B cell (primary cell): ENCODE data around the gene CFL1. TPM values are rescaled to one million over a fixed set of nuclear protein-coding genes. Genes with fewer than 3 reads are reported as not detected.
"Not testable (repeated sequence)": the region's sequence is repeated elsewhere in the genome, so short reads cannot be mapped to it uniquely, and the experiment has no call there.

Experiments used
- ATAC-seq: fragments of 200-7000 bp; cut with Tn5 transposase; one replicate; pipeline ENCODE4 v1.10.0; 2021; ENCODE audit warnings: low read depth, mild to moderate bottlenecking, moderate number of reproducible peaks, moderate library complexity
- CTCF ChIA-PET: fragments of 350-600 bp; sonication (Branson Sonifier 250); formaldehyde crosslinking; loops from one replicate; lab custom pipeline; 2021; ENCODE audit warnings: antibody characterized with exemption, inconsistent platforms; lab: Charles Lee
- POLR2A ChIA-PET: fragments of 350-600 bp; sonication (Branson Sonifier 250); formaldehyde crosslinking; loops from one replicate; lab custom pipeline; 2021; ENCODE audit warnings: antibody characterized with exemption; lab: Charles Lee
- DNase-seq: peaks from one replicate; pipeline ENCODE4 v3.0.0; 2013
- H2AFZ ChIP-seq: 2 replicates; pipeline ENCODE4 v1.6.1; 2012; ENCODE audit warnings: mild to moderate bottlenecking, low read depth, low read length; ENCODE audit not compliant: insufficient read depth, poor library complexity, severe bottlenecking
- H3K27ac ChIP-seq, 2 donors: 1 replicate in 1 of 2; 2 replicates in 1 of 2; pipeline ENCODE4 v1.5.1; 2012 to 2013; ENCODE audit warnings: low read length in 2 of 2, mild to moderate bottlenecking in 2 of 2, moderate library complexity in 1 of 2
- H3K27me3 ChIP-seq, 4 experiments: fragments of 200-600 bp in 1 of 4; sonication (generic) in 1 of 4; replicated peaks in 1 of 4; 1 replicate in 2 of 4; 2 replicates in 2 of 4; pipeline versions ENCODE4 v1.6.1 to v1.7.0; 2013 to 2016; ENCODE audit warnings: low read length in 3 of 4, mild to moderate bottlenecking in 2 of 4, mixed read lengths in 1 of 4, moderate library complexity in 1 of 4; ENCODE audit not compliant: insufficient read depth in 4 of 4, control insufficient read depth in 3 of 4; ENCODE audit errors: control extremely low read depth in 1 of 4
- H3K36me3 ChIP-seq, 2 experiments: replicated peaks in 1 of 2; 1 replicate in 1 of 2; 2 replicates in 1 of 2; pipeline versions ENCODE4 v1.6.1 to v1.7.1; 2013; ENCODE audit warnings: low read length in 1 of 2; ENCODE audit not compliant: insufficient read depth in 2 of 2, control insufficient read depth in 1 of 2; ENCODE audit errors: control extremely low read depth in 1 of 2, extremely low read depth in 1 of 2
- H3K4me1 ChIP-seq, 2 donors: fragments of 200-600 bp in 1 of 2; sonication (generic) in 1 of 2; 1 replicate in 1 of 2; 2 replicates in 1 of 2; pipeline versions ENCODE4 v1.5.1 to v1.6.1; 2013 to 2017; ENCODE audit warnings: low read length in 2 of 2; ENCODE audit not compliant: control insufficient read depth in 2 of 2, insufficient read depth in 2 of 2
- H3K4me2 ChIP-seq: replicated peaks from 2 replicates; pipeline ENCODE3; 2012; ENCODE audit warnings: mild to moderate bottlenecking, low read depth, low read length; ENCODE audit not compliant: poor library complexity, severe bottlenecking
- H3K4me3 ChIP-seq, 5 experiments: fragments of 200-600 bp in 1 of 5; sonication (generic) in 1 of 5; 1 replicate in 3 of 5; 2 replicates in 2 of 5; pipeline versions ENCODE4 v1.5.1 to v1.7.0; 2011 to 2016; ENCODE audit warnings: low read length in 4 of 5, mild to moderate bottlenecking in 4 of 5, low read depth in 2 of 5, control low read depth in 1 of 5, moderate library complexity in 1 of 5; ENCODE audit not compliant: insufficient read depth in 1 of 5; ENCODE audit errors: control extremely low read depth in 1 of 5, extremely low read depth in 1 of 5
- H3K79me2 ChIP-seq: fragments of 200-600 bp; sonication (generic); one replicate; pipeline ENCODE4 v1.6.0; 2016; ENCODE audit warnings: low read length; ENCODE audit not compliant: control insufficient read depth, insufficient read depth
- H3K9ac ChIP-seq: fragments of 200-600 bp; sonication (generic); 2 replicates; pipeline ENCODE4 v1.6.1; 2017; ENCODE audit warnings: mild to moderate bottlenecking, low read length, moderate library complexity
- H3K9me3 ChIP-seq, 3 donors: one replicate each; pipeline versions ENCODE4 v1.6.1 to v1.7.1; 2013; ENCODE audit warnings: low read length in 2 of 3; ENCODE audit not compliant: control insufficient read depth in 2 of 3, insufficient read depth in 1 of 3; ENCODE audit errors: control extremely low read depth in 1 of 3
- H4K20me1 ChIP-seq: 2 replicates; pipeline ENCODE4 v1.6.0; 2012; ENCODE audit warnings: mild to moderate bottlenecking, low read length; ENCODE audit not compliant: insufficient read depth, control insufficient read depth, poor library complexity, severe bottlenecking
- H3K27ac Mint-ChIP-seq: one replicate; pipeline ENCODE4 v1.8.0; 2021; ENCODE audit warnings: mixed read lengths
- H3K27me3 Mint-ChIP-seq: one replicate; pipeline ENCODE4 v1.8.0; 2021; ENCODE audit warnings: mixed read lengths
- H3K4me1 Mint-ChIP-seq: one replicate; pipeline ENCODE4 v1.8.0; 2021; ENCODE audit warnings: mixed read lengths
- H3K4me3 Mint-ChIP-seq: one replicate; pipeline ENCODE4 v1.8.0; 2021; ENCODE audit warnings: mixed read lengths
- H3K9me3 Mint-ChIP-seq: one replicate; pipeline ENCODE4 v1.8.0; 2022; ENCODE audit warnings: mixed read lengths; ENCODE audit not compliant: insufficient read depth
- CTCF ChIP-seq: fragments of 200-600 bp; IDR thresholded peaks from one replicate; pipeline ENCODE4 v1.8.0; 2022; ENCODE audit warnings: antibody characterized with exemption, mild to moderate bottlenecking
- EZH2 ChIP-seq: IDR thresholded peaks from 2 replicates; pipeline ENCODE4 v1.6.1; 2012; ENCODE audit warnings: borderline replicate concordance, low read depth, mild to moderate bottlenecking, moderate library complexity, low read length; ENCODE audit not compliant: insufficient read depth, poor library complexity, severe bottlenecking
- WGBS: methylation state at CpG from one replicate; pipeline ENCODE4 v1.1.5; 2013; ENCODE audit warnings: missing lambda C conversion rate; ENCODE audit not compliant: insufficient coverage; 5-methylcytosine and 5-hydroxymethylcytosine counted together
- intact Hi-C: fragments of 100-400 bp; cut with micrococcal nuclease; formaldehyde crosslinking; loops from one replicate; pipeline ENCODE4 v1.10.0; 2022
- polyA plus RNA-seq: library from polyadenylated mRNA; depleted of rRNA; stranded (reverse); fragments of >200 nt; gene quantifications from 2 replicates; pipeline ENCODE4 v1.2.3, GENCODE V29; 2012
- total RNA-seq, 2 donors: library from RNA; stranded (reverse); fragments of 120-200 nt in 1 of 2; gene quantifications; 1 replicate in 1 of 2; 2 replicates in 1 of 2; pipeline versions ENCODE4 v1.2.3 to v1.2.4, GENCODE V29; 2013 to 2022

CFL1 gene
- total and polyA plus RNA-seq, 2 donors (not counting 1 experiment from before 2014, with no cell fraction given), result 455 to 990 TPM

- Mint-ChIP-seq H3K27ac (peak within 1 kb of the TSS; percentile 50), H3K4me1 (peaks cover 8% of the 10 kb centered on the region), H3K9me3 (no peaks in the 10 kb centered on the region), H3K4me3 (no peak within 1 kb of the TSS), H3K27me3 (no peaks in the 10 kb centered on the region)
- H3K4me1 ChIP-seq, result peaks cover 13 to 21% of the 10 kb centered on the region in 2 donors
- H3K9ac ChIP-seq, result peak within 1 kb of the TSS; percentile 75
- intact Hi-C loops, result loop anchor here (1.0 kb wide), 1 partner anchor 26 kb away; no protein-coding TSS in a partner anchor
- peak within 1 kb of the TSS; percentile 47 to 81 (median 67) for H3K4me3 ChIP-seq
- peak within 1 kb of the TSS; percentile 91 for H2AFZ ChIP-seq
- ChIA-PET POLR2A (interaction anchor here (0.6 to 2.1 kb wide), 6 partner anchors 16 to 368 kb away, joined by 3 to 10 read pairs (median 6); partner anchors contain the start of genes BANF1, EIF1AD and MUS81), CTCF (interaction anchor here (0.6 to 1.8 kb wide), 14 partner anchors 14 to 219 kb away, joined by 3 to 10 read pairs (median 4); partner anchors contain the start of genes AP5B1, FIBP, KAT5 and MUS81)
- H3K4me2 ChIP-seq, result peak within 1 kb of the TSS; percentile 90
- peak within 1 kb of the TSS; percentile 71 to 86 for H3K27ac ChIP-seq
- peak; percentile 96 for DNase-seq
- H3K9me3 ChIP-seq, result no peaks in the 10 kb centered on the region
- 2% methylated on average over 61 of the region's 63 CpGs for WGBS
- H3K36me3 ChIP-seq, result no peaks in the 10 kb centered on the region
- H3K27me3 ChIP-seq, result peaks cover 0 to 4% (median 0%) of the 10 kb centered on the region in 4 experiments
- H4K20me1 ChIP-seq, result no peaks in the 10 kb centered on the region
- ATAC-seq, result peak; percentile 99
- H3K79me2 ChIP-seq, result peaks cover 13% of the 10 kb centered on the region
- TF ChIP-seq EZH2 (no peak), CTCF (no peak)
Measured at GRCh38 chr11:65833297-65834030, 24.5 kb downstream of the CFL1 start, which contains the start of gene SNX32. Gene SNX32, plus strand, starts transcription at chr11:65833963. Its CDS starts 103 bp downstream, at chr11:65834066.

DNA sequence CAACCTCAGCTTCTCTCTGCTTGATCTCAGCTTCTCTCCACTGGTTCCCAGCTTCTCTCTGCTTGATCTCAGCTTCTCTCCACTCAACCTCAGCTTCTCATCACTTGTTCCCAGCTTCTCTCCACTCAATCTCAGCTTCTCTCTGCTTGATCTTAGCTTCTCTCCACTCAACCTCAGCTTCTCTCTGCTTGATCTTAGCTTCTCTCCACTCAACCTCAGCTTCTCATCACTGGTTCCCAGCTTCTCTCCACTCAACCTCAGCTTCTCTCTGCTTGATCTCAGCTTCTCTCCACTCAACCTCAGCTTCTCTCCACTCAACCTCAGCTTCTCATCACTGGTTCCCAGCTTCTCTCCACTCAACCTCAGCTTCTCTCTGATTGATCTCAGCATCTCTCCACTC lies 25.7 kb downstream of the CFL1 start:
- peaks cover 13% of the 10 kb centered on the region for H3K79me2 ChIP-seq
- H2AFZ ChIP-seq, H3K9me3 ChIP-seq, ATAC-seq, H3K27me3 ChIP-seq, H4K20me1 ChIP-seq, H3K4me2 ChIP-seq, H3K4me3 ChIP-seq, intact Hi-C loops, H3K36me3 ChIP-seq, H3K27ac Mint-ChIP-seq, H3K27me3 Mint-ChIP-seq, H3K4me1 Mint-ChIP-seq, H3K9ac ChIP-seq, H3K27ac ChIP-seq, DNase-seq, H3K9me3 Mint-ChIP-seq: not testable (repeated sequence)
- ChIA-PET POLR2A (interaction anchor here (1.8 to 2.1 kb wide), 3 partner anchors 27 to 170 kb away, joined by 7 to 10 read pairs (median 8); partner anchors contain the start of genes BANF1, EIF1AD and MUS81), CTCF (interaction anchor here (0.8 to 1.8 kb wide), 4 partner anchors 10 to 120 kb away, joined by 3 to 10 read pairs (median 8); partner anchors contain the start of genes KAT5 and MUS81)
- peaks cover 13 to 21% of the 10 kb centered on the region in 2 donors for H3K4me1 ChIP-seq
- peak overlapping the region; percentile 38 for H3K4me3 Mint-ChIP-seq
